HCT116 (cell line): ENCODE measurements around the gene EPHB2. TPM values are rescaled to one million over a fixed set of nuclear protein-coding genes. Genes with fewer than 3 reads are reported as not detected.

Source experiments
- ATAC-seq: fragments of 200-7000 bp; cut with Tn5 transposase; 2 replicates; pipeline ENCODE4 v1.9.1; 2020; ENCODE audit warnings: mild to moderate bottlenecking, moderate library complexity
- BruUV-seq: library from RNA; stranded (reverse); fragments of 400-500 nt; replicated peaks from 2 replicates; lab custom pipeline; 2021; lab: Mats Ljungman, UMichigan
- CTCF ChIA-PET: fragments of 300-600 bp; sonication (Branson Sonifier 250); formaldehyde crosslinking; loops from one replicate; lab custom pipeline; 2021; ENCODE audit warnings: antibody characterized with exemption; lab: Charles Lee
- POLR2A ChIA-PET: fragments of 300-600, 350-600 bp; sonication (Branson Sonifier 250); formaldehyde crosslinking; loops from one replicate; lab custom pipeline; 2021; ENCODE audit warnings: antibody characterized with exemption; lab: Charles Lee
- RAD21 ChIA-PET, 2 experiments: fragments of 300-600 bp; sonication (Branson Sonifier 250); formaldehyde crosslinking; loops; one replicate each; lab custom pipeline; 2023; ENCODE audit warnings: low total read pairs in 2 of 2; ENCODE audit not compliant: uncharacterized antibody in 2 of 2, unreplicated experiment in 2 of 2, low non-redundant PET in 1 of 2; lab: Charles Lee
- DNase-seq: peaks from one replicate; pipeline ENCODE4 v3.0.0-alpha.2; 2010; ENCODE audit warnings: low read depth, low spot score
- H2AFZ ChIP-seq: fragments of 200-600 bp; shearing (Covaris generic), sonication (generic); 2 replicates; pipeline ENCODE4 v1.6.1; 2017; ENCODE audit warnings: low read depth, mixed run types, mixed read lengths, antibody characterized with exemption, low read length; ENCODE audit not compliant: poor library complexity, severe bottlenecking
- H3K27ac ChIP-seq: 2 replicates; pipeline ENCODE4 v1.5.1; 2012; ENCODE audit warnings: low read depth, low read length
- H3K27me3 ChIP-seq: fragments of 200-600 bp; sonication (generic); 2 replicates; pipeline ENCODE4 v1.6.1; 2016; ENCODE audit warnings: mixed run types, low read length, mixed read lengths; ENCODE audit not compliant: insufficient read depth
- H3K36me3 ChIP-seq, 2 experiments: fragments of 200-500 bp in 1 of 2; fragments of 200-600 bp in 1 of 2; sonication (Bioruptor generic) in 1 of 2; sonication (generic) in 1 of 2; 2 replicates each; pipeline versions ENCODE4 v1.5.1 to v1.6.1; 2014 to 2016; ENCODE audit warnings: low read length in 2 of 2, inconsistent platforms in 1 of 2, mixed read lengths in 1 of 2, mixed run types in 1 of 2; ENCODE audit not compliant: insufficient read depth in 2 of 2, control insufficient read depth in 1 of 2
- H3K4me1 ChIP-seq, 2 experiments: fragments of 200-600 bp in 1 of 2; sonication (generic) in 1 of 2; 2 replicates each; pipeline versions ENCODE4 v1.5.1 to v1.6.1; 2012 to 2017; ENCODE audit warnings: low read length in 2 of 2, inconsistent platforms in 1 of 2, mild to moderate bottlenecking in 1 of 2, mixed read lengths in 1 of 2, mixed run types in 1 of 2, moderate library complexity in 1 of 2; ENCODE audit not compliant: insufficient read depth in 2 of 2, control insufficient read depth in 1 of 2
- H3K4me2 ChIP-seq: fragments of 200-600 bp; sonication (generic); 2 replicates; pipeline ENCODE4 v1.6.1; 2017; ENCODE audit warnings: mixed run types, low read length, mixed read lengths
- H3K4me3 ChIP-seq, 2 experiments: fragments of 200-600 bp in 1 of 2; sonication (generic) in 1 of 2; replicated peaks in 1 of 2; 2 replicates each; pipeline ENCODE4 v1.5.1; 2011 to 2016; ENCODE audit warnings: low read length in 2 of 2, control low read depth in 1 of 2, low read depth in 1 of 2, mild to moderate bottlenecking in 1 of 2, mixed read lengths in 1 of 2, mixed run types in 1 of 2
- H3K79me2 ChIP-seq: fragments of 200-600 bp; sonication (generic); 2 replicates; pipeline ENCODE4 v1.6.1; 2017; ENCODE audit warnings: mild to moderate bottlenecking, mixed run types, low read length, moderate library complexity, mixed read lengths; ENCODE audit not compliant: insufficient read depth
- H3K9ac ChIP-seq: fragments of 200-600 bp; sonication (generic); 2 replicates; pipeline ENCODE4 v1.6.1; 2016; ENCODE audit warnings: low read length, mixed read lengths
- H3K9me2 ChIP-seq: fragments of 200-600 bp; sonication (generic), shearing (Covaris generic); 2 replicates; pipeline ENCODE4 v1.6.1; 2017; ENCODE audit warnings: mixed run types, mild to moderate bottlenecking, moderate library complexity; ENCODE audit not compliant: insufficient read depth
- H3K9me3 ChIP-seq, 2 experiments: fragments of 200-500 bp in 1 of 2; fragments of 200-600 bp in 1 of 2; sonication (Bioruptor generic) in 1 of 2; sonication (generic) in 1 of 2; 2 replicates each; pipeline ENCODE4 v1.6.1; 2014 to 2017; ENCODE audit warnings: low read length in 2 of 2, mixed read lengths in 2 of 2, inconsistent platforms in 1 of 2, low read depth in 1 of 2, mild to moderate bottlenecking in 1 of 2, mixed run types in 1 of 2, moderate library complexity in 1 of 2; ENCODE audit not compliant: control insufficient read depth in 1 of 2, insufficient read depth in 1 of 2
- H4K20me1 ChIP-seq: fragments of 200-600 bp; sonication (generic), shearing (Covaris generic); 2 replicates; pipeline ENCODE4 v1.6.1; 2017; ENCODE audit warnings: mixed run types, mild to moderate bottlenecking, moderate library complexity; ENCODE audit not compliant: insufficient read depth
- CEBPB ChIP-seq: IDR thresholded peaks from 2 replicates; pipeline ENCODE4 v1.6.1; 2012; ENCODE audit warnings: low read depth
- FOSL1 ChIP-seq: IDR thresholded peaks from 2 replicates; pipeline ENCODE4 v1.6.1; 2012; ENCODE audit warnings: low read depth
- POLR2AphosphoS5 ChIP-seq: IDR thresholded peaks from 2 replicates; pipeline ENCODE4 v1.6.1; 2011; ENCODE audit warnings: mild to moderate bottlenecking, low read depth, low read length, moderate library complexity
- SIN3A ChIP-seq: IDR thresholded peaks from 2 replicates; pipeline ENCODE4 v1.6.1; 2012; ENCODE audit warnings: low read depth
- SRF ChIP-seq: IDR thresholded peaks from 2 replicates; pipeline ENCODE4 v1.6.1; 2012; ENCODE audit warnings: low read depth
- TCF7L2 ChIP-seq: IDR thresholded peaks from 2 replicates; pipeline ENCODE4 v1.7.0; 2011; ENCODE audit warnings: borderline replicate concordance, inconsistent platforms; ENCODE audit not compliant: insufficient read depth, insufficient read length; ENCODE audit errors: extremely low read depth
- YY1 ChIP-seq: IDR thresholded peaks from 2 replicates; pipeline ENCODE4 v1.6.1; 2011; ENCODE audit warnings: low read length, low read depth, moderate library complexity, mild to moderate bottlenecking; ENCODE audit not compliant: insufficient replicate concordance; ENCODE audit errors: extremely low read depth
- intact Hi-C: fragments of 100-400 bp; cut with micrococcal nuclease; formaldehyde crosslinking; loops from 2 replicates; pipeline ENCODE4 v1.10.0; 2022
- total RNA-seq: library from RNA; stranded (reverse); gene quantifications from one replicate; pipeline ENCODE4 v1.2.1, GENCODE V29; 2021; ENCODE audit not compliant: unreplicated experiment
- TF ChIP-seq, protein P1 (sequence below): IDR thresholded peaks from 2 replicates; pipeline ENCODE4 v1.6.1; 2012
- TF ChIP-seq, protein P2 (sequence below), 3 experiments: fragments of 200-600 bp in 1 of 3; sonication (generic) in 1 of 3; IDR thresholded peaks in 2 of 3; conservative IDR thresholded peaks in 1 of 3; 2 replicates each; pipeline ENCODE4 v1.5.1; 2012 to 2017; ENCODE audit warnings: low read depth in 2 of 3, low read length in 2 of 3, antibody characterized with exemption in 1 of 3, borderline replicate concordance in 1 of 3, control low read depth in 1 of 3, mild to moderate bottlenecking in 1 of 3, mixed read lengths in 1 of 3, mixed run types in 1 of 3, moderate library complexity in 1 of 3; ENCODE audit not compliant: insufficient read depth in 1 of 3

EPHB2 gene
- total RNA-seq, 1 experiment from 2014 or later, result 19.5 TPM

DNA sequence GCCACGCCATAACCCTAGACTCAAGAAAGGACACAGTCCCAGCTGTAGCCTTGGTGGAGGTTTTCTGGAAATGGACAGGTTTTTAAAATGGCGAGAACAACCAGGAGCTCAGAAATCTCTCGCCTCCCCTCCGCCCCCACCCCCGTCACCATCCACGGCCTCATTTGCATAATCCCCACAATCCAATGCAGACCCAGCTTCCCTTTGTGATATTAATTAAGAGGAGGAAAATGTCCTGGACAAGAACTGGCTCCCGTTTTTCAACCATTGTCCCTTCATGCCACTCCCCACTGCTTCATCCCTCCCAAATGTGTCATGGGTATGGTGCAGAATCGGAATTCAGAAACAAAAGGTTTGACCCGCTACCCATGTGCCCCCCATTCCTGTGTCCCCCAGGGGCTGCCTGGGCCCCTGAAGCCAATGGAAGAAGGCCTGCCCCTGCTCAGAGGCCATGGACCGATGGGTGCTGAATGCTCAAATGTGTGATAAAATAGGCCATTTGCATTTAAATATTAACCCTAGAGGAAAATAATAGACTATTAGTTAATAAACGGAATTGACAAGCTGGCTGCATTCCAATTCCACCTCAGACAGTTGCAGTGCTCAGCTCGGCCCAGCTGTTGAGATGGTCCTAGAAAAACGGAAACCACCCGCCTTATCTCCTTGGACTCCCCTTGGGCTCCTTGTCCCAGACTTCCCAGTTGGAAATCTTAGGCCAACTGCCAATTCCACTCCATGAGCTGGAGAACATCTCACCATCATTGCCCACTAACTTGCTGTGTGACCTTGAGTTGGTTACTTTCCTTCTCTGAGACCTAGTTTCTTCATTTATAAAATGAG, 10.7 kb upstream of the EPHB2 start:
- H3K4me3 ChIP-seq, result no peak overlapping the region
- H3K4me2 ChIP-seq, result no peak overlapping the region
- no peaks in the 10 kb centered on the region for H3K27me3 ChIP-seq
- no peaks in the 10 kb centered on the region for H3K9me2 ChIP-seq
- intact Hi-C loops, result no loop called here
- H3K9me3 ChIP-seq, result no peaks in the 10 kb centered on the region
- no peaks in the 10 kb centered on the region for H3K79me2 ChIP-seq
- H3K4me1 ChIP-seq, result peaks cover 0 to 13% of the 10 kb centered on the region in 2 experiments; a peak in 3 of 4 replicates
- CTCF ChIA-PET, result interaction anchor here (1.3 kb wide), 1 partner anchor 162 kb away, joined by 4 read pairs; no protein-coding TSS in a partner anchor
- no peak for TF ChIP-seq SRF
- H3K27ac ChIP-seq, result no peak overlapping the region
- H3K9ac ChIP-seq, result no peak overlapping the region
- POLR2A ChIA-PET, result no interaction called here
- BruUV-seq, result no TSS peak
- H4K20me1 ChIP-seq, result no peaks in the 10 kb centered on the region
- DNase-seq (no peak), ATAC-seq (no peak)
- RAD21 ChIA-PET, result no interaction called here
- no peaks in the 10 kb centered on the region for H3K36me3 ChIP-seq
- H2AFZ ChIP-seq, result no peak overlapping the region

DNA sequence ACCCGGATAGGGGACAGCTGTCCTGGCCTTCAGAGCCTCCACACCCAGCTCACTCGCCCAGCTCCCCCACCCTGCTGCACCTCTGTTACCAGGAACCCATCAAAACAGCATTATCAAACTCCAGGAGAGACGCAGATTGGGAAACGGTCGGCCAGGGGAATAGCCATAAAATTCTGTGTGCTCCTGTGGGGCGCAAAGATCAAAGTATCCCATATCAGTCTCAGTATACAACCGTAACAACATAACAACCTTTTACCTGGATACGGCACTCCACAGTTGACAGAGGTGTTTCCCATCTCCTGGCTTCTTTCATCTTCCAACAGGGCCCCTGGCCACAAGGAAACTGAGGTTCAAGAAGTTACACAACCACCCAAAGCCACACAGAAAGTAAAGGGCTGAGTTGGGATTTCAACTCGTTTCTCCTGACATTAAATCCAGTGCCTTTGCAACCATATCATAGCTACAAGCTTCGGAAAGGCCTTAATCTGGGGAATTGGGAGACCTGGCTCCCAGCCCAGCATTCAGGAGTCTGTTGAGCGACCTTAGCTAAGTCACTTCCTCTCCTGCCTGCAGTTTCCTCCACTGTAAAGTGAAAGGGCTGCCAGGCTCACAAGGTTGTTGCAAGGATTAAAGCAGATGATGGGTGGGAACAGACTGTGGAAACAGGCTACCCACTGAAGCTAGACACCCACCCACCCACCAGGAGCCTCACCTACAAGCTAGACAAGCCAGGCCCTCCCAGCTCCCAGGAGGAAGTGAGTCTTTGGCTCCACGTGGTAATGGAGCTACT, 8.1 kb upstream of the EPHB2 start:
- H3K27ac ChIP-seq, result no peak overlapping the region
- no peak overlapping the region for H3K9ac ChIP-seq
- no peak overlapping the region for H3K4me3 ChIP-seq
- ChIA-PET RAD21 (interaction anchor here in 1 of 2 experiments (0.6 kb wide), 1 partner anchor 86 kb away, joined by 3 read pairs; no protein-coding TSS in a partner anchor), CTCF (interaction anchor here (0.9 to 4.0 kb wide), 3 partner anchors 28 to 228 kb away, joined by 3 to 83 read pairs (median 6); no protein-coding TSS in a partner anchor), POLR2A (no interaction called here)
- ATAC-seq (no peak), DNase-seq (no peak)
- intact Hi-C loops, result no loop called here
- H3K27me3 ChIP-seq, result no peaks in the 10 kb centered on the region
- H3K79me2 ChIP-seq, result no peaks in the 10 kb centered on the region
- H2AFZ ChIP-seq, result no peak overlapping the region
- H3K9me3 ChIP-seq, result no peaks in the 10 kb centered on the region
- H4K20me1 ChIP-seq, result no peaks in the 10 kb centered on the region
- H3K36me3 ChIP-seq, result no peaks in the 10 kb centered on the region
- no peak overlapping the region for H3K4me2 ChIP-seq
- H3K4me1 ChIP-seq, result peaks cover 0 to 13% of the 10 kb centered on the region in 2 experiments; a peak in 3 of 4 replicates
- no TSS peak for BruUV-seq
- no peaks in the 10 kb centered on the region for H3K9me2 ChIP-seq
- TF ChIP-seq TCF7L2 (no peak), POLR2AphosphoS5 (no peak), CEBPB (no peak), SRF (no peak), SIN3A (no peak), FOSL1 (no peak), YY1 (no peak)
- TF ChIP-seq, protein P1, sequence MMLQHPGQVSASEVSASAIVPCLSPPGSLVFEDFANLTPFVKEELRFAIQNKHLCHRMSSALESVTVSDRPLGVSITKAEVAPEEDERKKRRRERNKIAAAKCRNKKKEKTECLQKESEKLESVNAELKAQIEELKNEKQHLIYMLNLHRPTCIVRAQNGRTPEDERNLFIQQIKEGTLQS, result no peak
- TF ChIP-seq, protein P2, sequence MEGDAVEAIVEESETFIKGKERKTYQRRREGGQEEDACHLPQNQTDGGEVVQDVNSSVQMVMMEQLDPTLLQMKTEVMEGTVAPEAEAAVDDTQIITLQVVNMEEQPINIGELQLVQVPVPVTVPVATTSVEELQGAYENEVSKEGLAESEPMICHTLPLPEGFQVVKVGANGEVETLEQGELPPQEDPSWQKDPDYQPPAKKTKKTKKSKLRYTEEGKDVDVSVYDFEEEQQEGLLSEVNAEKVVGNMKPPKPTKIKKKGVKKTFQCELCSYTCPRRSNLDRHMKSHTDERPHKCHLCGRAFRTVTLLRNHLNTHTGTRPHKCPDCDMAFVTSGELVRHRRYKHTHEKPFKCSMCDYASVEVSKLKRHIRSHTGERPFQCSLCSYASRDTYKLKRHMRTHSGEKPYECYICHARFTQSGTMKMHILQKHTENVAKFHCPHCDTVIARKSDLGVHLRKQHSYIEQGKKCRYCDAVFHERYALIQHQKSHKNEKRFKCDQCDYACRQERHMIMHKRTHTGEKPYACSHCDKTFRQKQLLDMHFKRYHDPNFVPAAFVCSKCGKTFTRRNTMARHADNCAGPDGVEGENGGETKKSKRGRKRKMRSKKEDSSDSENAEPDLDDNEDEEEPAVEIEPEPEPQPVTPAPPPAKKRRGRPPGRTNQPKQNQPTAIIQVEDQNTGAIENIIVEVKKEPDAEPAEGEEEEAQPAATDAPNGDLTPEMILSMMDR (IDR thresholded peaks at IDR 0.05 in 2 of 3, conservative IDR thresholded peaks at IDR 0.05 in 1 of 3; ENCODE audit: borderline replicate concordance in 1 of 3, insufficient read depth in 1 of 3, low read depth in 2 of 3, low read length in 2 of 3), result no peak
- TF ChIP-seq, all 23 proteins: peak for 0
